ENCODE data around the gene PVALEF. TPM values are rescaled to one million over a fixed set of nuclear protein-coding genes. Genes with fewer than 3 reads are reported as not detected.
"Not testable (repeated sequence)": the region's sequence is repeated elsewhere in the genome, so short reads cannot be mapped to it uniquely, and the experiment has no call there.

Gene PVALEF
- total RNA-seq, 6 experiments from 2014 or later: not detected

DNA sequence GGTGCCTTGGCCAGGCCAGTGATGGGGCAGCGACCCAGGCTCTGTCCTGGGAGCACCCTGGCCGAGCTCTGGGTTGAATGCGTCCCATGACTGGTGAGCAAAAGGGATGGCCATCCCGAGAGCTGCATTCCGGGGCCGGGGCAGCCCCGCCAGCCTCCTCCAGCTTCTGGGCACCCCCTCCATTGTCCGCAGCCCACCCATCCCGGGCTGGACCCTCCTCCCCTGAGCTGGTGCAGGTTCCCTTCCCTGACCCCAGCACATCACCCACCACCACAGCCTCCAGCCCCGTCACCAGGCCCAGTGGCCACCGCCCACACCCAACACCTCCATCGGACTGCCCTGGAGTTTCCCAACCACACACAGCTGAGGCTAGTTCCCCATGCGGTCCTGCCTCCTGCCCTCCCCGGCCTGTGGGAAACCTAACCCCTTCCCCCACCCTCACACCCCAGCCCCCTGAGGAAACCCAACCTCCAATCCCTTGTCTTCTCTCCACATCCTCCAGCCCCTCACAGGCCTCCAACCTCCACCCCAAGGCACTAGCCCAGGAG lies 16.2 kb upstream of the PVALEF start:
- no peak for DNase-seq
- H3K4me3 Mint-ChIP-seq: no peak overlapping the region
- peaks cover 41% of the 10 kb centered on the region for H3K27me3 Mint-ChIP-seq (ENCODE audit: insufficient read depth)
- H3K27ac Mint-ChIP-seq: no peak overlapping the region
- no peaks in the 10 kb centered on the region for H3K36me3 Mint-ChIP-seq (ENCODE audit: low read depth)
- no peaks in the 10 kb centered on the region for H3K4me1 Mint-ChIP-seq (ENCODE audit: low read depth)
- no peaks in the 10 kb centered on the region for H3K9me3 Mint-ChIP-seq
- TF ChIP-seq, protein P1, sequence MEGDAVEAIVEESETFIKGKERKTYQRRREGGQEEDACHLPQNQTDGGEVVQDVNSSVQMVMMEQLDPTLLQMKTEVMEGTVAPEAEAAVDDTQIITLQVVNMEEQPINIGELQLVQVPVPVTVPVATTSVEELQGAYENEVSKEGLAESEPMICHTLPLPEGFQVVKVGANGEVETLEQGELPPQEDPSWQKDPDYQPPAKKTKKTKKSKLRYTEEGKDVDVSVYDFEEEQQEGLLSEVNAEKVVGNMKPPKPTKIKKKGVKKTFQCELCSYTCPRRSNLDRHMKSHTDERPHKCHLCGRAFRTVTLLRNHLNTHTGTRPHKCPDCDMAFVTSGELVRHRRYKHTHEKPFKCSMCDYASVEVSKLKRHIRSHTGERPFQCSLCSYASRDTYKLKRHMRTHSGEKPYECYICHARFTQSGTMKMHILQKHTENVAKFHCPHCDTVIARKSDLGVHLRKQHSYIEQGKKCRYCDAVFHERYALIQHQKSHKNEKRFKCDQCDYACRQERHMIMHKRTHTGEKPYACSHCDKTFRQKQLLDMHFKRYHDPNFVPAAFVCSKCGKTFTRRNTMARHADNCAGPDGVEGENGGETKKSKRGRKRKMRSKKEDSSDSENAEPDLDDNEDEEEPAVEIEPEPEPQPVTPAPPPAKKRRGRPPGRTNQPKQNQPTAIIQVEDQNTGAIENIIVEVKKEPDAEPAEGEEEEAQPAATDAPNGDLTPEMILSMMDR (IDR thresholded peaks at IDR 0.05): no peak

DNA sequence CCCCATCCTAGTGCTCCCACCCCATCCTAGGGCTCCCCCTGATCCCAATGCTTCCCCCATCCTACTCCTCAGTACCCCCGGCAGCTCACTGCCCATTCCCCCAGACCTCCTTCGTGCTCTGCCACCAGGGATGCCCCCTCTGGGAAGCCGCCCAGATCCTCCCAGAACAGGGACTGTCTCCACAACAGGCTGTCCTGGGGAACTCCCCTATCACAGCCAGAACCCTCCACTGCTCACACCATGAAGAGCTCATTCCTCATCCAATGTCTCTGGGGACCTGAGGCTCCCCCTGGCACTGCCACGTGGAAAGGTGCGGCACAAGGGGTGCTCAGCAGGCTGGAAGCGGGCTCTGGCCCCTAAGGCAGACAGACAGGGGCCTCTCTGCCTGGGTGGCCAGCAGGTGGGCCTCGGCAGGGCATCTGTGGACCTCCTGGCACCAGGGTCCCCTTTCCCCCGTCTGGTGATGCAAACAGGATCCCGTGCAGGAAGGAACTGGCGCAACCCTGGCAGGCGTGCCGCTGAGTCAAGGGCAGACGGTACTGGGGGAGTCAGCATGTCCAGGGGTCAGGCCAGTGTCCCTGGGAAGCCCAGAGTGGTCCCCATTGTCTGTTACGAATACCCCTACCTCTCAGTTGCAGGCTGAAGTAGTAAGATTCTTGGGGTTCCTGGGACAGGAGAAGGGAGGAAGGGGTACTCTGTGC lies 14.8 kb upstream of the PVALEF start:
- peaks cover 37% of the 10 kb centered on the region for H3K27me3 Mint-ChIP-seq (ENCODE audit: insufficient read depth)

DNA sequence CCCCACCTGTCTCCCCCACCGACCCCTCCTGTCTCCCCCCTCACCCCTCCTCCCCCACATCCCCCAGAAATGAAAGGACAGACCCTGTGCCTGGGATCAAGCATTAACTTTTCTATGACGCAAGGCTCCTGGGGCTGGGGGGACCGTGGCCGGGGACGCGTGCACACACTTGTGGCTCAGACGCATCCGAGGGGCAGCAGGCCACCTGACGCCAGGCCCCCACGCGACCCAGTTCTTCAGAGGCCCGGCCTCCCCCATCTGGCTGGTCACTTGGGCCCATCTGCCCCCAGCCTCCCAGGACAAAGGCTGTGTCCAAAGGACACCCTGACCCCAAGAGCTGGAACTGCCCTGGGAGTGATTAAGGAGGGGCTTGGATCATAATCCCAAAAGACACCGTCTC lies 14.0 kb upstream of the PVALEF start:
- TF ChIP-seq, protein P1 (IDR thresholded peaks at IDR 0.05): no peak
- no peak overlapping the region for H3K27ac Mint-ChIP-seq
- H3K9me3 Mint-ChIP-seq: no peaks in the 10 kb centered on the region
- no peak for DNase-seq
- H3K27me3 Mint-ChIP-seq (ENCODE audit: insufficient read depth): peaks cover 35% of the 10 kb centered on the region
- no peak overlapping the region for H3K4me3 Mint-ChIP-seq
- H3K36me3 Mint-ChIP-seq (ENCODE audit: low read depth): no peaks in the 10 kb centered on the region
- H3K4me1 Mint-ChIP-seq (ENCODE audit: low read depth): no peaks in the 10 kb centered on the region

More for the DNA sequence above, 14.8 kb upstream of the PVALEF start:
- no peaks in the 10 kb centered on the region for H3K36me3 Mint-ChIP-seq (ENCODE audit: low read depth)
- TF ChIP-seq, protein P1 (IDR thresholded peaks at IDR 0.05): no peak
- H3K4me1 Mint-ChIP-seq (ENCODE audit: low read depth): no peaks in the 10 kb centered on the region
- no peaks in the 10 kb centered on the region for H3K9me3 Mint-ChIP-seq
- no peak for DNase-seq
- H3K4me3 Mint-ChIP-seq: no peak overlapping the region
- no peak overlapping the region for H3K27ac Mint-ChIP-seq

DNA sequence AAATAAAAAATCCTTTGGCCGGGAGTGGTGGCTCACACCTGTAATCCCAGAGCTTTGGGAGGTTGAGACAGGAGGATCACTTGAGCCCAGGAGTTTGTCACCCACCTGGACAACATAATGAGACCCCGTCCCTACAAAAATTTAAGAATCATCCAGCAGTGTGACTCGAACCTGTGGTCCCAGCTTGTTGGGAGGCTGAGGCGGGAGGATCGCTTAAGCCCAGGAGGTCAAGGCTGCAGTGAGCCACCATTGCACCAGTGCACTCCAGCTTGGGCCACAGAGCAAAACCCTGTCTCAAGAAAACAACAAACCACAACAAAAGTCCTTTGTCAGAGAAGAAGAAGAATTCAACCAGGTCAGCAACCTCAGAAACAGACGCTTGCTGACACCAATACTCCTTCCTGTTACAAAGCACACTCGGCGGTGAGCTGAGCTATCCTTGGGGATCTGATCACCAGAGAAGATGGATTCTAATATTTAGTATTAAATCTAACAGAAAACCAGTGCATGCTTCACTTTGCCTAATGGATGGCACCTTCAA lies 12.9 kb upstream of the PVALEF start:
- Mint-ChIP-seq H3K27me3 (ENCODE audit: insufficient read depth) (peaks cover 33% of the 10 kb centered on the region), H3K9me3 (no peaks in the 10 kb centered on the region), H3K4me1 (ENCODE audit: low read depth) (no peaks in the 10 kb centered on the region), H3K27ac (no peak overlapping the region), H3K4me3 (no peak overlapping the region), H3K36me3 (ENCODE audit: low read depth) (no peaks in the 10 kb centered on the region)
- DNase-seq: no peak
- TF ChIP-seq, protein P1 (IDR thresholded peaks at IDR 0.05): no peak

DNA sequence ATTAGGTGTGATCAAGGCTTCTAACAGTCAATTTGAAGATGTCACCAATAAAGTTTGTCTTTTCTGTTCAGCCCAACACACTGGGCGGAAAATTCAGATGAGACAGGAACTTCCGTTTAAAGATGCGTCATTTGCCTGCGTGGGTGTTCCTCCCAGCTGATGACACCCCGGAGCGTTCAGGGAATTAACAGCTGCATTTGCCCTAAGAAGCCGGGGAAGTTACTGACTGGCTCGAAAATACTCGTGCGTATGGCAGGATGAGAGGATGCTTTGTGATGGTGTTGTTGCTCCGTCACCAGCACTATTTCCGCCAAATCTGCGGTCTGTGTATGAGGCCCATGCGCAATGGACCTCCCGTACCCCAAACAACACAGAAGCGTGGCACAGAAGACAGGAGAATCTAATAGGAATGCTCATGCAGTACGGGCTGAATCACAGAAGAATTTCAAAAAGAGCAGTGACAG lies 11.9 kb upstream of the PVALEF start:
- Mint-ChIP-seq H3K27me3 (ENCODE audit: insufficient read depth) (peaks cover 28% of the 10 kb centered on the region), H3K4me1 (ENCODE audit: low read depth) (no peaks in the 10 kb centered on the region), H3K36me3 (ENCODE audit: low read depth) (no peaks in the 10 kb centered on the region), H3K9me3 (no peaks in the 10 kb centered on the region), H3K4me3 (no peak overlapping the region), H3K27ac (no peak overlapping the region)
- TF ChIP-seq, protein P1 (IDR thresholded peaks at IDR 0.05): no peak
- DNase-seq: no peak

DNA sequence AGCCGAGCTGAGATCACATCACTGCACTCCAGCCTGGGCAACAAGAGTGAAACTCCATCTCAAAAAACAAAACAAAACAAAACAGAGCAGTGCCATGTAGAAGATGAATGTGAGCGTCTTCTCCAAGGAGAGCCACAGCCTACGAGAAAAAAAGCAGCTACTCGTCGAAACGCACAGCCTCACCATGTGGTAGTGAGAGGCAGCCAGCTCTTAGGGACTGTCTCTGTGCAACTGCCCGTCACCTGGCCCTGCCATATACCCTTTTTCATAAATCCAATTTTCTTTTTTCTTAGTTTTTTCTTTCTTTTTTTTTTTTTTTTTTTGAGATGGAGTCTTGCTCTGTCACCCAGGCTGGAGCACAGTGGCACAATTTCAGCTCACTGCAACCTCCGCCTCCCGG lies 11.3 kb upstream of the PVALEF start:
- not testable (repeated sequence) for H3K4me1 Mint-ChIP-seq (ENCODE audit: low read depth); DNase-seq; H3K27ac Mint-ChIP-seq; H3K4me3 Mint-ChIP-seq; H3K9me3 Mint-ChIP-seq; H3K36me3 Mint-ChIP-seq (ENCODE audit: low read depth)
- peaks cover 26% of the 10 kb centered on the region for H3K27me3 Mint-ChIP-seq (ENCODE audit: insufficient read depth)

Data from HFFc6 (cell line).